IMR-90 (cell line): ENCODE data around the gene AKT3. TPM values are rescaled to one million over a fixed set of nuclear protein-coding genes. Genes with fewer than 3 reads are reported as not detected.

Experiments
- ATAC-seq: fragments of 200-7000 bp; cut with Tn5 transposase; 2 replicates; pipeline ENCODE4 v1.9.1; 2020; ENCODE audit warnings: low read depth, mild to moderate bottlenecking, moderate library complexity
- BruUV-seq: library from RNA; stranded (reverse); fragments of 400-500 nt; replicated peaks from 2 replicates; lab custom pipeline; 2021; lab: Mats Ljungman, UMichigan
- CTCF ChIA-PET: fragments of 300-600 bp; formaldehyde crosslinking; extraction: SDS; loops from one replicate; lab custom pipeline; 2021; ENCODE audit warnings: antibody characterized with exemption; lab: Yijun Ruan, JAX
- POLR2A ChIA-PET: fragments of 300-600 bp; sonication (Branson Sonifier 250); formaldehyde crosslinking; loops from one replicate; lab custom pipeline; 2022; ENCODE audit warnings: antibody characterized with exemption; ENCODE audit not compliant: unreplicated experiment; lab: Charles Lee
- DNase-seq: peaks from one replicate; pipeline ENCODE4 v3.0.0; 2013
- H2AFZ ChIP-seq: replicated peaks from 2 replicates; pipeline ENCODE3; 2013; ENCODE audit warnings: low read length, mild to moderate bottlenecking; ENCODE audit not compliant: poor library complexity
- H2AK5ac ChIP-seq: 2 replicates; pipeline ENCODE4 v1.6.1; 2013; ENCODE audit warnings: low read depth, low read length, inconsistent platforms
- H2AK9ac ChIP-seq: replicated peaks from 2 replicates; pipeline ENCODE3; 2013; ENCODE audit warnings: mild to moderate bottlenecking, low read depth, low read length, moderate library complexity; ENCODE audit not compliant: poor library complexity
- H2BK120ac ChIP-seq: 2 replicates; pipeline ENCODE4 v1.6.1; 2013; ENCODE audit warnings: low read depth, low read length, inconsistent platforms
- H2BK15ac ChIP-seq: 3 replicates; pipeline ENCODE4 v1.6.1; 2013; ENCODE audit warnings: low read depth, low read length, inconsistent platforms
- H2BK20ac ChIP-seq: 2 replicates; pipeline ENCODE4 v1.6.1; 2013; ENCODE audit warnings: low read depth, mild to moderate bottlenecking, inconsistent platforms, low read length, moderate library complexity
- H2BK5ac ChIP-seq: 2 replicates; pipeline ENCODE4 v1.6.1; 2013; ENCODE audit warnings: mild to moderate bottlenecking, low read depth, low read length, inconsistent platforms; ENCODE audit not compliant: poor library complexity, severe bottlenecking
- H3K14ac ChIP-seq: replicated peaks from 2 replicates; pipeline ENCODE4 v1.6.1; 2013; ENCODE audit warnings: low read depth, low read length, inconsistent platforms
- H3K18ac ChIP-seq: 2 replicates; pipeline ENCODE4 v1.6.1; 2013; ENCODE audit warnings: low read depth, low read length, control low read depth
- H3K23ac ChIP-seq: 2 replicates; pipeline ENCODE4 v1.6.1; 2013; ENCODE audit warnings: low read depth, low read length, inconsistent platforms
- H3K27ac ChIP-seq: 2 replicates; pipeline ENCODE4 v1.5.1; 2013; ENCODE audit warnings: mild to moderate bottlenecking, control low read depth, low read length; ENCODE audit not compliant: insufficient read depth
- H3K27me3 ChIP-seq: 2 replicates; pipeline ENCODE4 v1.6.1; 2013; ENCODE audit warnings: low read length; ENCODE audit not compliant: control insufficient read depth, insufficient read depth
- H3K36me3 ChIP-seq: 2 replicates; pipeline ENCODE4 v1.6.1; 2013; ENCODE audit warnings: low read length, mixed read lengths; ENCODE audit not compliant: control insufficient read depth, insufficient read depth
- H3K4ac ChIP-seq: 2 replicates; pipeline ENCODE4 v1.6.1; 2013; ENCODE audit warnings: low read depth, low read length, inconsistent platforms
- H3K4me1 ChIP-seq: 2 replicates; pipeline ENCODE4 v1.6.1; 2013; ENCODE audit warnings: low read length, mixed read lengths; ENCODE audit not compliant: control insufficient read depth, insufficient read depth
- H3K4me2 ChIP-seq: 2 replicates; pipeline ENCODE4 v1.6.1; 2013; ENCODE audit warnings: low read depth, mild to moderate bottlenecking, control low read depth, low read length, moderate library complexity
- H3K4me3 ChIP-seq: 2 replicates; pipeline ENCODE4 v1.5.1; 2013; ENCODE audit warnings: low read depth, mild to moderate bottlenecking, control low read depth, low read length, moderate library complexity; ENCODE audit not compliant: insufficient read depth
- H3K56ac ChIP-seq: 2 replicates; pipeline ENCODE4 v1.6.1; 2013; ENCODE audit warnings: low read length, inconsistent platforms; ENCODE audit not compliant: insufficient read depth; ENCODE audit errors: extremely low read depth
- H3K79me1 ChIP-seq, 2 experiments: 2 replicates each; pipeline ENCODE4 v1.6.1; 2013; ENCODE audit warnings: low read length in 2 of 2, inconsistent platforms in 1 of 2, low read depth in 1 of 2
- H3K9ac ChIP-seq: 2 replicates; pipeline ENCODE4 v1.6.1; 2013; ENCODE audit warnings: low read depth, low read length, control low read depth
- H3K9me1 ChIP-seq: 2 replicates; pipeline ENCODE4 v1.6.1; 2013; ENCODE audit warnings: low read length, inconsistent platforms; ENCODE audit not compliant: insufficient read depth
- H3K9me3 ChIP-seq: 2 replicates; pipeline ENCODE4 v1.6.1; 2013; ENCODE audit warnings: low read length; ENCODE audit not compliant: control insufficient read depth, insufficient read depth
- H4K20me1 ChIP-seq: 2 replicates; pipeline ENCODE4 v1.6.1; 2013; ENCODE audit warnings: low read length, inconsistent platforms; ENCODE audit not compliant: insufficient read depth
- H4K5ac ChIP-seq: 2 replicates; pipeline ENCODE4 v1.6.1; 2013; ENCODE audit warnings: mild to moderate bottlenecking, low read depth, low read length, control low read depth
- H4K8ac ChIP-seq, 2 experiments: 2 replicates each; pipeline ENCODE4 v1.6.1; 2013; ENCODE audit warnings: low read depth in 2 of 2, low read length in 2 of 2, control low read depth in 1 of 2, inconsistent platforms in 1 of 2
- H4K91ac ChIP-seq: 2 replicates; pipeline ENCODE4 v1.6.1; 2013; ENCODE audit warnings: low read depth, low read length, inconsistent platforms; ENCODE audit not compliant: insufficient read depth
- BHLHE40 ChIP-seq: fragments of 150-350 bp; IDR thresholded peaks from 2 replicates; pipeline ENCODE4 v1.6.1; 2016; ENCODE audit warnings: mild to moderate bottlenecking, low read depth, low read length
- CHD1 ChIP-seq: IDR thresholded peaks from 2 replicates; pipeline ENCODE4 v1.6.1; 2012; ENCODE audit warnings: low read depth, low read length, improper control_type of control experiment
- FOS ChIP-seq: fragments of 150-350 bp; IDR thresholded peaks from 2 replicates; pipeline ENCODE4 v1.6.1; 2016; ENCODE audit warnings: low read depth, low read length
- MAFK ChIP-seq: IDR thresholded peaks from 2 replicates; pipeline ENCODE4 v1.6.1; 2012; ENCODE audit warnings: low read depth, low read length, improper control_type of control experiment
- NFE2L2 ChIP-seq: fragments of 150-350 bp; IDR thresholded peaks from 2 replicates; pipeline ENCODE4 v1.6.1; 2016; ENCODE audit warnings: low read depth, mild to moderate bottlenecking, low read length
- RAD21 ChIP-seq: IDR thresholded peaks from 2 replicates; pipeline ENCODE4 v1.6.1; 2012; ENCODE audit warnings: low read length, improper control_type of control experiment
- RCOR1 ChIP-seq: IDR thresholded peaks from 2 replicates; pipeline ENCODE4 v1.6.1; 2012; ENCODE audit warnings: mild to moderate bottlenecking, low read length, improper control_type of control experiment; ENCODE audit not compliant: insufficient replicate concordance
- RFX5 ChIP-seq: IDR thresholded peaks from 2 replicates; pipeline ENCODE4 v1.8.0; 2012; ENCODE audit warnings: low read depth, mild to moderate bottlenecking, low read length, moderate library complexity
- SMC3 ChIP-seq: fragments of 150-350 bp; IDR thresholded peaks from 2 replicates; pipeline ENCODE4 v1.6.1; 2016; ENCODE audit warnings: low read depth, mild to moderate bottlenecking, antibody characterized with exemption, low read length, moderate library complexity
- WGBS, 2 experiments: methylation state at CpG; one replicate each; pipeline versions ENCODE4 v1.1.5 to v1.1.7; 2013; ENCODE audit warnings: missing lambda C conversion rate in 2 of 2; ENCODE audit not compliant: insufficient read length in 1 of 2; ENCODE audit errors: extremely low coverage in 2 of 2; 5-methylcytosine and 5-hydroxymethylcytosine counted together
- dilution Hi-C: fragments of 300-500 bp; cut with HindIII; formaldehyde crosslinking; loops from one replicate; pipeline ENCODE4 v1.14.3; 2018; ENCODE audit warnings: low sequenced_read_pairs; ENCODE audit not compliant: unreplicated experiment
- in situ Hi-C: fragments of 300-500 bp; cut with MboI; formaldehyde crosslinking; loops from 3 replicates; pipeline ENCODE4 v1.14.3; 2019; ENCODE audit warnings: low sequenced_read_pairs, inconsistent platforms, mixed read lengths
- intact Hi-C: fragments of 100-400 bp; cut with micrococcal nuclease; formaldehyde crosslinking; loops from 2 replicates; pipeline ENCODE4 v1.10.0; 2022
- polyA plus RNA-seq, 3 experiments: library from polyadenylated mRNA; depleted of rRNA; stranded (reverse); fragments of >200 nt; gene quantifications; 2 replicates each; pipeline ENCODE4 v1.2.3, GENCODE V29; 2012; ENCODE audit warnings: low replicate concordance in 1 of 3
- total RNA-seq: library from RNA; depleted of rRNA; stranded (reverse); fragments of >200 nt; gene quantifications from 2 replicates; pipeline ENCODE4 v1.2.3, GENCODE V29; 2012
- TF ChIP-seq, protein P1 (sequence below): fragments of 150-350 bp; IDR thresholded peaks from 2 replicates; pipeline ENCODE4 v1.6.1; 2017; ENCODE audit warnings: mild to moderate bottlenecking, antibody characterized with exemption, low read length, low read depth

Gene AKT3
- total and polyA plus RNA-seq, 2 of the 4 experiments (the other 2 are of a cell fraction) = 15.2 to 19.4 TPM

GRCh38 chr1:243461700-243462099 is 388.3 kb downstream of the AKT3 start:
- Histone ChIP-seq H4K8ac (no peak overlapping the region), H3K27me3 (no peaks in the 10 kb centered on the region), H3K27ac (no peak overlapping the region), H2BK15ac (no peak overlapping the region), H3K79me1 (no peaks in the 10 kb centered on the region), H3K4me2 (no peak overlapping the region), H2BK20ac (no peak overlapping the region), H3K23ac (no peak overlapping the region), H4K5ac (no peak overlapping the region), H4K91ac (no peak overlapping the region), H3K9me1 (peaks cover 7% of the 10 kb centered on the region; the same call in 1 of the 2 replicates), H2AK5ac (no peak overlapping the region), H4K20me1 (no peaks in the 10 kb centered on the region), H2BK5ac (no peak overlapping the region), H3K14ac (no peak overlapping the region), H3K18ac (no peak overlapping the region), H3K4ac (no peak overlapping the region), H3K36me3 (peaks cover 2% of the 10 kb centered on the region; the same call in 1 of the 2 replicates), H3K9me3 (no peaks in the 10 kb centered on the region), H2AFZ (no peak overlapping the region), H3K9ac (no peak overlapping the region), H2AK9ac (no peak overlapping the region), H3K4me1 (peaks cover 2% of the 10 kb centered on the region), H2BK120ac (no peak overlapping the region), H3K56ac (no peak overlapping the region), H3K4me3 (no peak overlapping the region)
- in situ Hi-C loops = no loop called here
- ATAC-seq (no peak), DNase-seq (no peak)
- POLR2A ChIA-PET = no interaction called here
- dilution Hi-C loops = no loop called here
- intact Hi-C loops = no loop called here
- WGBS, 2 experiments = no CpG with 5 or more reads among the region's 4 CpGs
- no TSS peak for BruUV-seq
- CTCF ChIA-PET = no interaction called here
- TF ChIP-seq SMC3 (no peak), RAD21 (no peak), RCOR1 (no peak), FOS (no peak), CHD1 (no peak), RFX5 (no peak), NFE2L2 (no peak), BHLHE40 (no peak), MAFK (no peak)
- TF ChIP-seq, protein P1, sequence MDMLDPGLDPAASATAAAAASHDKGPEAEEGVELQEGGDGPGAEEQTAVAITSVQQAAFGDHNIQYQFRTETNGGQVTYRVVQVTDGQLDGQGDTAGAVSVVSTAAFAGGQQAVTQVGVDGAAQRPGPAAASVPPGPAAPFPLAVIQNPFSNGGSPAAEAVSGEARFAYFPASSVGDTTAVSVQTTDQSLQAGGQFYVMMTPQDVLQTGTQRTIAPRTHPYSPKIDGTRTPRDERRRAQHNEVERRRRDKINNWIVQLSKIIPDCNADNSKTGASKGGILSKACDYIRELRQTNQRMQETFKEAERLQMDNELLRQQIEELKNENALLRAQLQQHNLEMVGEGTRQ = no peak
